Measurements from ENCODE around the gene COL11A2.

Gene COL11A2

DNA sequence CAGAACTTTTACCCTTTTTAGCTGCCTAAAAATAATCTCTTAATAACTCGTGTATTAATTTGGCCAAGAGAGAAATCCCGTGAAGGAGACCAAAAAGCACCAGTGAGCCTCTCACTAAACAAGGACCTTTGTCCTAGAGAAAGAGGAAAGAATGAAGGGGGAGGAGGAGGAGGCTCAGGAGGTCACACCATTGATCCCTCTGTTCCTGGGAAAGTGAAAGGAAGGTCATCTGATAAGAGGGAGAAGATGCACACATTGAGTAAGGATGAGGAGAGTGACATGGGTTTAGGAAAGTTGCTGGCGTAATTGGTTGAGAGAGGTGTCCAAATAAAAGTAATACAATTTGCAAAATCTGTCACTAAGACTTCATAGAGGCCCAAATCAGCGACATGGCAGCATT is 67.3 kb downstream of the COL11A2 start:
- H3K9me3 ChIP-seq (ENCODE audit: control insufficient read depth, insufficient read depth, low read length) = no peaks in the 10 kb centered on the region
- H3K4me1 ChIP-seq (ENCODE audit: control insufficient read depth, insufficient read depth, low read length) = peaks cover 13% of the 10 kb centered on the region
- no peak overlapping the region for H3K9ac ChIP-seq (ENCODE audit: low read depth, low read length)
- peak overlapping the region; percentile 4 for H3K4me3 ChIP-seq (ENCODE audit: low read depth, low read length)
- H3K27me3 ChIP-seq (ENCODE audit: control insufficient read depth, insufficient read depth, low read length) = no peaks in the 10 kb centered on the region
- no peaks in the 10 kb centered on the region for H3K36me3 ChIP-seq (ENCODE audit: control insufficient read depth, insufficient read depth, low read length)

DNA sequence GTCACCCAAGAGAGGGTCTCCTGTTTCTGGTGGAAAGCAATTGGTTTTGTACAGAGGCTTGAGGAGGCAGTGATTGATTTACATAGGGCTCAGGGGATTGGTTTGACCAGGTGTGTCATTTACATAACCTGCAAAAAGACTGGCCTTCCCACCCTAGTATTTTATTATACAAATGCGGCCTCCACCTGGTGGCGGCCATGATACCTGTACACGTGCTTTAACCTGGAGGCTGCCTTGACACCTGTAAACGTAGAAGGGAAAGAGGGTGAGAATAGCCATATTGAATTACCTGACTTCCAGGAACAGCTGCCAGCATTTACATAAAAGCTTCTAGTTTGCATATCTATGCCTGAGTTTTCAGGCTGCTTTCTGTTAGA is 67.8 kb downstream of the COL11A2 start:
- Histone ChIP-seq H3K4me3 (ENCODE audit: low read depth, low read length) (peak overlapping the region; percentile 54), H3K4me1 (ENCODE audit: control insufficient read depth, insufficient read depth, low read length) (peaks cover 17% of the 10 kb centered on the region), H3K9ac (ENCODE audit: low read depth, low read length) (no peak overlapping the region), H3K27me3 (ENCODE audit: control insufficient read depth, insufficient read depth, low read length) (no peaks in the 10 kb centered on the region), H3K9me3 (ENCODE audit: control insufficient read depth, insufficient read depth, low read length) (no peaks in the 10 kb centered on the region), H3K36me3 (ENCODE audit: control insufficient read depth, insufficient read depth, low read length) (no peaks in the 10 kb centered on the region)

DNA sequence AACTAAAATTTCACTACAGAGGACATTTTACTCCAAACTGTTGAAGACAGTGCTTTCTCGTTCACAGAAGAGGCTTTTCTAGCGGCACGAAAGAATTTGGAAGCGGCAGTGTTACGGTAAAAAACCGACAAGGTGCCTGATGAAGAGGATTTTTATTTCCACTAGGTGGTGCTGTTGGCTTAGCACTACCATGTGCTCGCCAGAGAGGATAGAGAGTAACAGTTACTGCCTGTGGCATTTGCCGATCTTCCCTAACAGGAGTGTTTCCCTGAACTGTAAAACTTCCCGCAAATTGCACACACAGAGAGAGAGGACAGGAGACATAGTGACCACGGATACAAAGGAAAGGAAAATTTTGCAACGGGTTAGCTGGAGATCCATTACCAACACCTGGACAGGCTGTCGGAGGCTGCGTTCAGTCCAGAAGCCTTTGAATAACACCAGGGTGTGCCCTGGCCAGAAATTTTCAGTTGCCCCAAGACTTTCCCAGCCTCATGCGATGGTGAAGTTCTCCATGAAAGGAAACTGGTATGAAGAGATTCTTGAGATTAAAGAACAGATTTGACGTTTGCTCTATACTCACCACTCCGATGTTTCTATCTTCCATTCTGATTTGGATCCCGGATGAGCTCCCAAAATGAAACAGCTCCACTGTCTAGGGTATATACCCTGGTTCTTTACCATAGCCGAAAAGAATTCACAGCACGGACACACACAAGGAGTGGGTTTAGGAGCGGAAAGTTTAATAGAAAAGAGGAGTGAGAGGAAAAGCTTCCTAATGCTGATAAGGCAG is 68.3 kb downstream of the COL11A2 start:
- Histone ChIP-seq H3K36me3 (ENCODE audit: control insufficient read depth, insufficient read depth, low read length) (no peaks in the 10 kb centered on the region), H3K9ac (ENCODE audit: low read depth, low read length) (no peak overlapping the region), H3K4me3 (ENCODE audit: low read depth, low read length) (peak overlapping the region; percentile 54)

DNA sequence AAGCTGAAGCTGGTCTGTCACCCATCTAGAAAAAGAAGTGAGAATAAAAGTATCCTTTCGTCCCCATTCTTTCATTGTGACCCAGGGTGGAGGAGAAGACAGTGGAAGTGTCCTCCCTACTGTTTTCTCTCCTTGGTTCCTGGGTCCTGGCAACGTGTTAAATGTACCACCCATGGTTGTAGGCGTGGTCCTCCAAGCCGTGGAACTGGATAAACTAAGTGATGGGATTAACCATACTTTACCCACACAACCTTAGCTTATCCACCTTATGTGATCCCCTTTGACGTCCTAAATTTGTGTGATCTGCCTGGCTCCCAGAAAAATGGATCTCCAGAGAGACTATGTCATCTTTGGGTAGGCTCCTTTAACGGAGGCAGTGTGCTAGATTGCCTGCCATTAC is 69.1 kb downstream of the COL11A2 start:
- Histone ChIP-seq H3K4me1 (ENCODE audit: control insufficient read depth, insufficient read depth, low read length) (peaks cover 22% of the 10 kb centered on the region), H3K27me3 (ENCODE audit: control insufficient read depth, insufficient read depth, low read length) (no peaks in the 10 kb centered on the region), H3K9me3 (ENCODE audit: control insufficient read depth, insufficient read depth, low read length) (no peaks in the 10 kb centered on the region), H3K9ac (ENCODE audit: low read depth, low read length) (no peak overlapping the region), H3K4me3 (ENCODE audit: low read depth, low read length) (peak overlapping the region; percentile 54), H3K36me3 (ENCODE audit: control insufficient read depth, insufficient read depth, low read length) (no peaks in the 10 kb centered on the region)

More for the DNA sequence above, 68.3 kb downstream of the COL11A2 start:
- Histone ChIP-seq H3K27me3 (ENCODE audit: control insufficient read depth, insufficient read depth, low read length) (no peaks in the 10 kb centered on the region), H3K4me1 (ENCODE audit: control insufficient read depth, insufficient read depth, low read length) (peaks cover 22% of the 10 kb centered on the region), H3K9me3 (ENCODE audit: control insufficient read depth, insufficient read depth, low read length) (no peaks in the 10 kb centered on the region)

DNA sequence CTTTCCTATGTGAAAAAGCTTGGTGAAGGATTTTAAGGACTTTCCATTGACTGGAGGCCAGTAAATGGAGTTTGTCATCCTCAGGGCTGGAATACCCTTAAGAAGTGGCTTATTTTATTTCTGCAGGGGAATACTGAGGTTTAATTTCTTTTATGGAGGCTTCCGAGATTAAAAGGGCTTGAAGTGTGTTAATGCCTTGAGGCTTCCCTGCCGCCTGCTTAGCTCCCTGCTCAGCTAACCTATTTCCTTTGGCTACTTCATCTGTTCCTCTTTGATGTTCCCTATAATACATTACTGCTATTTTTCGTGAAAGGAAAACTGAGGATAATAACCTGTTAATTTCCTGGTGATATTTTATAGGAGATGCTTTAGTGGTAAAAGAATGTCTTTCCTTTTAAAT is 72.3 kb downstream of the COL11A2 start:
- no peaks in the 10 kb centered on the region for H3K9me3 ChIP-seq (ENCODE audit: control insufficient read depth, insufficient read depth, low read length)
- H3K9ac ChIP-seq (ENCODE audit: low read depth, low read length) = peak overlapping the region; percentile 12
- H3K27me3 ChIP-seq (ENCODE audit: control insufficient read depth, insufficient read depth, low read length) = no peaks in the 10 kb centered on the region
- peak overlapping the region; percentile 15 for H3K4me3 ChIP-seq (ENCODE audit: low read depth, low read length)
- H3K36me3 ChIP-seq (ENCODE audit: control insufficient read depth, insufficient read depth, low read length) = no peaks in the 10 kb centered on the region
- peaks cover 19% of the 10 kb centered on the region for H3K4me1 ChIP-seq (ENCODE audit: control insufficient read depth, insufficient read depth, low read length)

- Histone ChIP-seq H3K9me3 (ENCODE audit: control insufficient read depth, insufficient read depth, low read length) (no peaks in the 10 kb centered on the region), H3K36me3 (ENCODE audit: control insufficient read depth, insufficient read depth, low read length) (no peaks in the 10 kb centered on the region), H3K27me3 (ENCODE audit: control insufficient read depth, insufficient read depth, low read length) (no peaks in the 10 kb centered on the region), H3K4me1 (ENCODE audit: control insufficient read depth, insufficient read depth, low read length) (peaks cover 17% of the 10 kb centered on the region), H3K9ac (ENCODE audit: low read depth, low read length) (peak overlapping the region; percentile 71), H3K4me3 (ENCODE audit: low read depth, low read length) (peak overlapping the region; percentile 89)
These were observed 73.6 kb downstream of the COL11A2 start for GRCh38 chr6:33118525-33119123.

DNA sequence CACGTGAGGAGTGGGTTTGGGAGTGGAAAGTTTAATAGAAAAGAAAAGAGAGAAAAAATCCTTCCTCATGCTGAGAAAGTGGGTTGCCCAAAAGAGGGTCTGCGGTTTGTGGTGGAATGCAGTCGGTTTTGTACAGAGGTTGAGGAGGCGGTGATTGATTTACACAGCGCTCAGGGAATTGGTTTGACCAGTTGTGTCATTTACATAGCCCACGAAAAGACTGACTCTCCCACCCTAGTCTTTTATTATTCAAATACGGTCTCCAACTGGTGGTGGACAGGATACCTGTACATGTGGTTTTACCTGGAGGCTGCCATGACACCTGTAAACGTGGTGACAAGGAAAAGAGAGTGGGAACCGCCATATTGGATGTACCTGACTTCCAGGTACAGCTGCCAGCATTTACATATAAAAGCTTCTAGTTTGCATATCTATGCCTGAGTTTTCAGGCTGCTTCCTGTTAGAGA is 74.4 kb downstream of the COL11A2 start:
- Histone ChIP-seq H3K27me3 (ENCODE audit: control insufficient read depth, insufficient read depth, low read length) (no peaks in the 10 kb centered on the region), H3K4me3 (ENCODE audit: low read depth, low read length) (peak overlapping the region; percentile 89), H3K9me3 (ENCODE audit: control insufficient read depth, insufficient read depth, low read length) (no peaks in the 10 kb centered on the region), H3K4me1 (ENCODE audit: control insufficient read depth, insufficient read depth, low read length) (peaks cover 17% of the 10 kb centered on the region), H3K9ac (ENCODE audit: low read depth, low read length) (peak overlapping the region; percentile 91), H3K36me3 (ENCODE audit: control insufficient read depth, insufficient read depth, low read length) (no peaks in the 10 kb centered on the region)

- Histone ChIP-seq H3K4me3 (ENCODE audit: low read depth, low read length) (peak overlapping the region; percentile 89), H3K9ac (ENCODE audit: low read depth, low read length) (peak overlapping the region; percentile 91), H3K27me3 (ENCODE audit: control insufficient read depth, insufficient read depth, low read length) (no peaks in the 10 kb centered on the region), H3K4me1 (ENCODE audit: control insufficient read depth, insufficient read depth, low read length) (peaks cover 17% of the 10 kb centered on the region), H3K9me3 (ENCODE audit: control insufficient read depth, insufficient read depth, low read length) (no peaks in the 10 kb centered on the region), H3K36me3 (ENCODE audit: control insufficient read depth, insufficient read depth, low read length) (no peaks in the 10 kb centered on the region)
These were observed 75.2 kb downstream of the COL11A2 start for GRCh38 chr6:33116841-33117711.

- H3K27me3 ChIP-seq (ENCODE audit: control insufficient read depth, insufficient read depth, low read length) = no peaks in the 10 kb centered on the region
- H3K4me3 ChIP-seq (ENCODE audit: low read depth, low read length) = peak overlapping the region; percentile 89
- H3K9ac ChIP-seq (ENCODE audit: low read depth, low read length) = peak overlapping the region; percentile 91
- no peaks in the 10 kb centered on the region for H3K36me3 ChIP-seq (ENCODE audit: control insufficient read depth, insufficient read depth, low read length)
- H3K9me3 ChIP-seq (ENCODE audit: control insufficient read depth, insufficient read depth, low read length) = no peaks in the 10 kb centered on the region
- peaks cover 15% of the 10 kb centered on the region for H3K4me1 ChIP-seq (ENCODE audit: control insufficient read depth, insufficient read depth, low read length)
These were observed 75.8 kb downstream of the COL11A2 start for GRCh38 chr6:33116417-33116816.

GRCh38 chr6:33114406-33114805 is 77.9 kb downstream of the COL11A2 start:
- H3K9me3 ChIP-seq (ENCODE audit: control insufficient read depth, insufficient read depth, low read length) = no peaks in the 10 kb centered on the region
- H3K9ac ChIP-seq (ENCODE audit: low read depth, low read length) = no peak overlapping the region
- no peak overlapping the region for H3K4me3 ChIP-seq (ENCODE audit: low read depth, low read length)
- H3K27me3 ChIP-seq (ENCODE audit: control insufficient read depth, insufficient read depth, low read length) = no peaks in the 10 kb centered on the region
- no peaks in the 10 kb centered on the region for H3K36me3 ChIP-seq (ENCODE audit: control insufficient read depth, insufficient read depth, low read length)
- peaks cover 4% of the 10 kb centered on the region for H3K4me1 ChIP-seq (ENCODE audit: control insufficient read depth, insufficient read depth, low read length)

GRCh38 chr6:33113755-33114154 is 78.5 kb downstream of the COL11A2 start:
- no peaks in the 10 kb centered on the region for H3K27me3 ChIP-seq (ENCODE audit: control insufficient read depth, insufficient read depth, low read length)
- H3K4me3 ChIP-seq (ENCODE audit: low read depth, low read length) = no peak overlapping the region
- no peaks in the 10 kb centered on the region for H3K36me3 ChIP-seq (ENCODE audit: control insufficient read depth, insufficient read depth, low read length)
- H3K9ac ChIP-seq (ENCODE audit: low read depth, low read length) = no peak overlapping the region
- no peaks in the 10 kb centered on the region for H3K4me1 ChIP-seq (ENCODE audit: control insufficient read depth, insufficient read depth, low read length)
- no peaks in the 10 kb centered on the region for H3K9me3 ChIP-seq (ENCODE audit: control insufficient read depth, insufficient read depth, low read length)
